GM18867 (cell line): ENCODE measurements around the gene RABGAP1.

Source experiments
- ATAC-seq: cut with Tn5 transposase; IDR thresholded peaks from one replicate; pipeline ENCODE4 v1.9.1; 2021; ENCODE audit warnings: mild to moderate bottlenecking, moderate library complexity; ENCODE audit not compliant: unreplicated experiment

RABGAP1 gene

DNA sequence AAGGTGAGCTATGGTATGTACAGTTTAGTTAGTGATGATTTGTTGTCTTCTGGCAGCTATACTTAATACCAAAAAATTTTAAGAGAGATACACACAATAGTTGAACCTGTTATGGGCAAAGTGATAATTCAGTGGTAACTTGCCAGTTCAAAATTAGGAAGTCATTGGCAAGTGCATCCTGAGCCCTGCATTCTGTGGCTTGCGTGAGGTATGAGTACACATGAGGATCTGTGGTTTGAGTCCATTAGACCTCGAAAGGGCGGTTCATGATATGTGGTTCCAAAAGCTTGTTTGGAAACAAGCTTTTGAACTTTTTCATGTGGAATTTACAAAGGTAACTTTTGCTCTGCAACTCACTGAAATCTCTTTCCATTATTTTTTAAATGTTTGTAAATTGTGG, 139.6 kb downstream of the RABGAP1 start:
- ATAC-seq: no peak

DNA sequence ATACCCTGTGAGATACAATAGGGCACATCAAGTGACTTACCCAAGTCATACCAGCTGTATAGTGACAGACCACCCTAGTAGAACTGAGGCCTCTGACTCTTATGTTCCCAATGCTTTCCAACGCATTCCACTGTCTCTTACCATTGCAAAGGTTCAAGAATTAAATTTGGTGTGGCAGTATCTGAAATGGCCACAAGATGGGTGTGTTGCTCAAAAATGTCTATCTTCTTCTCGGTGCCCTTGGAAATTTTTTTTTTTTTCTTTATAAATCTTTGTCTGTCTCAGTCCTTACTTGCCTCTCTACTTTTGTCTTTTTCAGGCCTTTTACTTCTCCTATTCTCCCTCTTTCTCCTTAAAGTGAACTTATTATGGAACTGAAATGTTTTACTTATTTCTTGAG, 141.0 kb downstream of the RABGAP1 start:
- no peak for ATAC-seq

DNA sequence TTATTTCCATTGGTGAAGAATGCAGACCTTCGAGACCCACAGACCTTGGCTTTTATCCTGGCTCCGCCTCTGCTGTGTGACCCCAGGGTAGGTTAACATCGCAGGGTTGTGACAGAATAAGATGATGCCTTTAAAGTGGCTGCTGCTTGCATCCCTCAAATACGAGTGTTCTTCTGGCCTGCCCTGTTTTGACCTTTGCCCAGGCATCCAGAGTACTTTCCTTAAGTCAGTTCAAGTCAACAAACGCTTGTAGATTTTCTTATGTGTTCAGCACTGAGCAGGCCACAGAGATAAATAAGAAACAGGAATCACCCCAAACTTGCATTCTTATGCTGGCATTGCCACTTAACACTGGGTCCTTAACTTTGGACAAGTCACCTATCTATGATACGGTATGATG, 142.9 kb downstream of the RABGAP1 start:
- ATAC-seq: no peak

DNA sequence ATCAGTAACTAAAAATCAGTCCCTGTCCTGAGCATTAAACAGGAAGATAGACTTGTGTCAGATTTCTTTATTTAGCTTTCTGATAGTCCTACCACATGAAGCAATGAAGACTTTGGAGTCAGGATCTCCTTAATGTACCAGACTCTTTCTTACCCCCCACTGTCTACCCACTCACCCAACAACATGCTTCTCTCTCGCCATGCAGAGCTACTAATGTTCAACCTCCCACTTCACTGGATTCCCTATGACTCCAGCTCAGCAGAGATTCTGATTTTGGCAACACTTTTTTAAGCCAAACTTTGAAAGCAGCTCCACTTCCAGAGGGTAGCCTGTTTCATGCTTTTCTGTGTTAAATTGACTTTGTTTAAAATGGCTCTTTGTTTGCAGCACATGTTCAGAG, 143.4 kb downstream of the RABGAP1 start:
- no peak for ATAC-seq

DNA sequence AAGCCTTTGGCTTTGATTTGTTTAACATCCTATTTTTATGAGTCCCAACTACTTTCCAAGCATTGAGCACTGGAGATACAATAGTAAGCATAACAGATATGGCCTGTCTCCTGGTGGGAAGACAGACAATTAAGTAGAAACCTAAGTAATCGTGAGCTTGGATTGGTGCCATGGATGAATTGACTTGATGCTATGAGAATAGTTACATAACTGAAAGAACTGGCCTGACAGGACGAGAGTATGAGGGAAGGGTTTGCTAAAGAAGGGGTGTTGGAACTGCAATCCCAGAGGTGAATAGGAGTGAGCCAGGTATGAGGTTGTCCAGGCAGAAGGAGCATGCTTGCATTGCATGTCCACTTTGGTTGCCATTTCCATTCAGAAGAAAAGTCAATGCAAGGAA, 145.1 kb downstream of the RABGAP1 start:
- no peak for ATAC-seq

DNA sequence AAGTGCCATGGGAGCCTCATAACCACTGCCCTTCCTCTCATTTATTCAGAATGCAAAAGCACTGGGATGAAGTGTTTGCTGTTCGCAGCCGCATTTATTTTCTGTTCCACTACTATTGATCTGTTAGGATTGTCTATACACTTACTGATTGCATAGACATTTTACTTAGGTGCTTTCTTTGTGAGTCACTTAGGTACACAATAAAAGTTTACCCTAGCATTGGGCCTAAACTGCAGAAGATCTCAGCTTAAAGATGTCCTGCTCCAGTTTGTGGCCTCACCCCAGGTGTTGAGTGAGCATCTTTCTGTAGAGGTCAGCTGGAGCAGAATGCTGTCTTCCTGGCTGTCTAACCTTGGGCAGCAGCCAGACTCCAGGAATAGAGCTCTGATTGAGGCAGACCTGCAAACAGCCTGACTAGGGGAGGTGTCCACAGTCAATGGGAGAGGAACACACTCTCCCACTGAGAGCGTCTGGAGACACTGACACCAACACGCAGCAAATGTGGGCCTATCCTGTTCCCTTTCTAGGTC, 146.6 kb downstream of the RABGAP1 start:
- no peak for ATAC-seq

DNA sequence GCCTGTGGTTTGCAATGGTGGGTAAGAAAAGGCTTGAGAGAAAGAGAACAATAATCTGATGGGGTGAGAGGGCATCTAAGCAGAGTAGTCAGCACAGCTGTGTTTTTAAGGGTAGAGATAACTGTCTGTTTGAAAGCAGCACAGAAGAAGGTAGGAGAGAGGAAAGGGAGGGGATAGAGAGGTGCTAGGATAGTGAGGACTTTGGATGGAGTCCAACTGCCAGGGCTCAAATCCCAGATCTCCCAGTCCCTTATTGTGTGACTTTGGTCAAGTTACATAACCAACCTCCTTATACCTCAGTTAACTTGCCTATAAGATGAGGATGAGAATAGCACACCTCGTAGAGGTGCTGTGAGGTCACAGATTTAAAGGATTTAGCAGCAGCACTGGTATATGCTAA, 148.2 kb downstream of the RABGAP1 start:
- no peak for ATAC-seq

DNA sequence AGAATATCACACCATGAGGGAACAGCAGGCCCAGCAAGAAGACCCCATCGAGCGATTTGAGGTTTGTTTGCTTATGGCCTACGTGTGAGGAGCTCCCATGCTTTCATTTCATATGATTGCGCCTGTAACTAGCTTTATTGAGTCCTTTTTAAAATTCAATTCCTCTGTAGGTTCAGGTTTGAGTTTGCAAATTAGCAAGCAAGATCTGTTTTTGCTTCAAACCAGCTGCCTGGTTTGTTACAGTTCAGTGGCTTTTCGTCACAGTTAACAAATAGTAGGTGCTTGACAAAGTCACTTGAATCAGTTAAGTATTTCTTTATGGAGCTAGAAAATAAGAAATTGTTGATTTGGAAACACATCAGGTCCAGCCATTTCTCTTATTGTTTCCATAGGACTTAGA, 149.0 kb downstream of the RABGAP1 start:
- ATAC-seq: no peak

DNA sequence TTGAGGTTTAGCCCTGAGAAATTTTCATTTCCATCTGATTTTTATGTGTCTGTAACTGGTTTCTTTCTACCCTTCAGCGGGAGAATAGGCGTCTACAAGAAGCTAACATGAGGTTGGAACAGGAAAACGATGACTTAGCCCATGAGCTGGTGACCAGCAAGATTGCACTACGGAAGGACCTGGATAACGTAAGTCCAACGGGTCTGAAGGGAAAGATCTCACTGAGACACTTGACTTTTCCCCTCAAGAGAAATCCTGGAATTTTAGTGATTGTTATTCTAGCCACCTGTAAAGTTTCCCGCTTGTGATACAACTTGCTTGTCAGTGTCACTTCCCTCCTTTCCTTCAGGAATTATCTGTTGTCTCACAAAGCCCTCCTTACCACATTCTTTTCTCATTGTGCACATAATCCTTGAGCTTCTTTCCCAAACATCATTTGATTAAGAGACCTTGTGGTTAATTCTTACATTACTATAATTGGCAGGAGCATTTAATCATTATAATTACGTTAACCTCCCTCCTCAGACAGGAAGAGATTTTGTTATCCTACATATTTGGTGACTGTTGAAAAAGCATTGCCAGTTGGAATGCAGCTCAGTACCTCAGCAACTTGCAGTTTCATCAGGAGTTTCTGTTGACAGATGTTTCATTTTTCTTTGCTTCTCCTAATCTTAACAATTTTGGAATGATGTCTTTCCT, 149.5 kb downstream of the RABGAP1 start:
- ATAC-seq: no peak

DNA sequence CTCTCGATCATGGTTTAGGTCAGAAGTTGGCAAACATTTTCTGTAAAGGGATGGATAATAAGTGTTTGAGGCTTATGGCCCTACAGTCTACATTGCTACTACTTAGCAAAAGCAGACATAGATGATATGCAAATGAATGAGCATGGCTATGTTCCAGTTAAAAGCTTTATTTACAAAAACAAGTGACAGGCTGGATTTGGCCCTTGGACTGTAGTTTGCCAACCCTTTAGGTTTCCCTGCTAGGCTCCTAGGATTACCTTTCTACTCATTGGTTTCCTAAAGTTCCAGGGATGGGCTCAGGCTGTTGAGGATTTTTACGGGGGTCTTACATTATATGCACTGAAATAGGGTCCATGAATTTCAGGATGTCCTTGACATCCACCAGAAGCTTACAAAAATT, 150.1 kb downstream of the RABGAP1 start:
- no peak for ATAC-seq

DNA sequence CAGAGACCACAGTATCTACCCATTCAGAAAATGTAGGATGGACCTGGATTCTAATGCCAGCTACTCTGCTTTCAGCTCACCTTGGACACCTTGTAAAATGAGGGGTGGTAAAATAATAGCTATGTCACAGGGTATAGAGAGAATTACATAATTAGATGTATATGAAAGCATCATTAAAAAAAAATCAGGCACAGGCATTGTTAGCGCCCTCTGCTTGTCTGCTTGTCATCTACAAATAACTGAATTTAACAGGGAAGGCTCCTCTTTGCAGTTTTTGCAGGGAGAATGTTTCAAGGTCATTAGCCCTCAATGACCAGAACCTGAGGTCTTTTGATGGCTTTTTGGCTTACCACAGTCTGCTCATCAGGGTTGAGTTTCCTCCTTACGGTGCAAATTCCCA, 150.6 kb downstream of the RABGAP1 start:
- no peak for ATAC-seq

DNA sequence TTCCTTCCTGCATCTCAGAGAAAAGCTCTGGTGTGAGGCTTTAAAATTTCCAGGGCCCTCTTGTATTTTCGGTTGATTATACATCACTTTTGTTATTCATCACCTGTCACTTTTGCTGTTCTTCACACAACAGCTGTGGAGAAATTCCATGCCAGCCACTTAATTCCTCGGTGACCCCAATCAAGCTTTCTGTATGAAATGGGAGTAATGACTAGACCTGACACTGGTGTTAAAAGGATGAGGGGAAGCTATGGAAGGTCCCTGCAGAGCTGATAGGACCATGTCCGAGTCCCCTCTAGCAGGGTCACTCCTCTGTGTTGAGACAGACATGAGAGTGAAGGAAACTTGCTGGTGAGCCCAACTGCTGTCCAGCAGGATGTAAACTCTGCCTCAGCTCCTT, 152.3 kb downstream of the RABGAP1 start:
- no peak for ATAC-seq

DNA sequence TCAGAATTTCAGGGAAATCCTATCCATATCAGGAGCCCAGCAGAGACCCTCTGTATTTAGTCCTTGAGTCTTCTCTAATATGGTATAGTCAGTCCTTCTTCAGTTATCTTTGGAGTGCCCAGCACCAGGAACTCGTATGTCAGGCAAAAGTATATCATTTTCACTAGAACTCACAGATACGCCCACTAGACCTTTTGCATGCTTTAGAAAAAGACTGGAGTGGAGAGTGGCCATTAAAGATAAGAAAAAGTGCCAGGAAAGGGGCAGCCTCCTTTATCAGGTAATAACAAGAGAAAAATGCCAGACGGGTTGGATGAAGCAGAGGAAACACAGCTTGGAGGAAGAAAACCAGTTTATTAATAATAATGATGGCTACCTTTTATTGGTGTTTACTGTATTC, 156.2 kb downstream of the RABGAP1 start:
- ATAC-seq: no peak

DNA sequence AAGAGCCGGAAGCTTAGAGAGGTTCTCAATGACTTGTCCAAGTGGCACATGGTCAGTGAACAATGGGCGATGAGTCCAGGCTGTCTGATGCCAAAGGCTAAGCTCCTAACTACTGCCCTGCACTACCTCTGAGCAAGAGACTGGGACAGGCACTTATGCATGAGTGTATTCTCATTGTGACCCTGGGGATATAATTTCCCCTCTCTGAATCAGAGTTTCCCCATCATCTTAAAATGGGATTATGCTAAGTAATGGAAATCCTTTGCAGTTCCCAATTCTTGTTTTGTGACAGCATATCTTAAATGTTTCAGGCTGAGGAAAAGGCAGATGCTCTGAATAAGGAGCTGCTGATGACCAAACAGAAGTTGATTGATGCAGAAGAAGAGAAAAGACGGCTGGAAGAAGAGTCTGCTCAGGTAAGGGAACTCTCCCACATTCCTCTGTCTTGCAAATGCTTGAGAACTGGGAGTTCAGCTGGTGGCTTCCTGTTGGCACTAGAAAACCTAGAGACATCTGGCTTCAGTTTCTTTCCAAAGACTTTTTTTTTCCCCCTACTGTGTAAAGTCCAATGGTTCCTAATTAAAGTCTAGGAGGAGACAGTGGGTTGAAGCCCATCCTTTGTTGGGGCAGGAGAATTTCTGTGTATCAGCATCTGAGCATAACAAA, 156.7 kb downstream of the RABGAP1 start:
- ATAC-seq: no peak

DNA sequence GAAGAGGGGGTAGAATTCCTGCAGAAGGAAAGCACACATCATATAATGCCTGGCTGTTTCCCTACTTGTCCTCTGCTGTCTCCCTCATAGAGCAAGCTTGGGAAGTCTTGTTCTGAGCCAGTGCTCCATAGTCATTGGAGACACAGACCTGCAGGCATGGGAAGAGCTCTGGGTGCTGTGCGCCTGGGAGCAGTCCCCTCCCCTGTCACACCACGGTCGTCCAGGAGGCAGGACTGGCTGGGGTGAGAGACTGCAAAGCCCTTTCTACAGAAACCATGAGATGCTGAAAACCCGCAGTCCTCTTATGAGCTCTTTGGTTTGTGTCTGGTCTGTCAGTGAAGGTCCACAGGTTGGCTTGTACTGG, 157.3 kb downstream of the RABGAP1 start:
- ATAC-seq: no peak

DNA sequence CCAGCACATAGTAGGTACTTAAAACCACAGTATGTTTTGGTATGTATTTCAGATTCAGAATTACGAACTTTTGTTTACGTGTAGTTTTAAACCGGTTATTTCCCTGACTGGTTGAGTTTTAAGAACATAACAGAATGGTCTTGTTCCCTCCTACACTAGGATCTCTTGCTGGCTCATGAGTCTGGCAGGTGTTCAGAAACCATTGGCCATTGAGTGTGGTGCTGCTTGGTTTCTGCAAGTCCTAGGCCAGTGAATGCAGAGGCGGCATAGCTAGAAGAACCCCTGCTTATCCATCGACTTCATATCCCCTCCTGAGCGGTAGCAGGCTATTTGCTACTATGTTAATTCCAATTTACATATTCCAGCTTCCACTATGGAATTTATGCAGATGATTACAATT, 158.2 kb downstream of the RABGAP1 start:
- ATAC-seq: no peak

DNA sequence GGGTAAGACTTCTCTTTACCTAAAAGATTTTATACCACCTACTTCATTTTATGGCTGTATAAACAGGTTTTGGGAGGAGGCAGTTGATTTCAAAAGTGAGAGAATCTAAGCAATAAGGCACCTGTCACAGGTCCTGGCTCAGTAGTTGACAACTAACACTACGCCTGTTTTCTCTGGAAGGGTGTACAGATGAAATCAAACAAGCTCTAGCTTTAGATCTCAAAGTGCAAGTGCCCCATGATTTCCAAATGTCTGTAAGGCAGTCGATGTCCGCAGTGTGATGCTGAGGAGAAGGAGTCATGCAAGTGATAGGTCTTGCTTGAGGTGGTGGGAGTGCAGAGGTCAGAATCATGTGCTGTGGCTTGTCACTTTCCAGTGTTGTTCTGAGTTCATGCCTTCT, 158.7 kb downstream of the RABGAP1 start:
- no peak for ATAC-seq

DNA sequence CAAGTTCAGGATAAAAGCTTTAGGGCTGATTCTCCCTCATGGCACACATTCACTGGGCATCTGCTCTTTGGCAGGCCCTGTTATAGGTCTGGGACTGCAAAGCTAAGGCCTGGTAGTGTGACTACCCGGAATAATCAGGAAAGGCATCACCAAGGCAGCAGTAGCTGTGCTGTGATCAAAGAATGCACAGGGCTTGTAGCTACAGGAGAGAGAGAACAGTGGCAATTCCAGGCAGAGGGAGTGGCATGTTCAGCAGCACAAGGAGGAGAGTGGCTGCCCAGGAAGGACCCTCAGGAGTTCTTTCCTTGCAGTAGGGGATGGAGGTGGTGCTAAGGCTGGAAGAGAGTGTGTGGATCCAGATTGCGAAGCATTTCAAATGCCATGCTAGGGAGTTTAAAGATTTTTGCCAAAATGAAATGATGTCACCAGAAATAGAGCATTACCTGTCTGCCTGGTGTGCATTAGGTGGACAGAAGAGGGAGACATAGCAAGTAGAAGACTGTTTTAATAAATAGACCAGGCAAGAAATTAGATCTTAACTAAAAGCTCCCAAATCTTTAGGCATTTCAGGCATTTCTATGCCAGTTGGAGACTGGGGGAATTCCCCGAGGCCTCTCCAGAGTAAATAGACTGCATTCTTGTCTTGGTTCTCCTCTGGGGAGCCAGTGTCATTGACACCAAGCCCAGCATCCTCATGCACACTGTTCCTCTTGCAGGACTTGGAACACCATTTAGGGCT, 161.7 kb downstream of the RABGAP1 start:
- no peak for ATAC-seq

DNA sequence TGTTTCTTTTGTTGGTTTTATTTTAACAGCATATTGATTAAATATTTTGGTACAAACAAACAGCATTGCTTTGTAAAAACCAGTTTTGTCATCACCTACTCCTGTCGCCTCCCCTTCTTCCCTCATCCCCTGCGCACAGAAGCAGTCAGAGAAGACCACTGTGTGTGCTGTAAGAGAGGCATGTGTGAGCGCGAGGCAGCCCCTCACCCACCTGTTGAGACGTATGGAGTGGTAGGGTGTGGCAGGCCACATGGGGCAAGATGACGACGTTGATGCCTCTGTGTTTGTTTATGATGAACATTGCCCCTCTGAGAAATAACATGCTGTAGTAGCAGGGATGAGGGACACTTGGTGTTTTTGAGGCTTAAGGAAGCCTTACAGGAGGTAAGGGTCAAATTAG, 164.0 kb downstream of the RABGAP1 start:
- ATAC-seq: no peak

DNA sequence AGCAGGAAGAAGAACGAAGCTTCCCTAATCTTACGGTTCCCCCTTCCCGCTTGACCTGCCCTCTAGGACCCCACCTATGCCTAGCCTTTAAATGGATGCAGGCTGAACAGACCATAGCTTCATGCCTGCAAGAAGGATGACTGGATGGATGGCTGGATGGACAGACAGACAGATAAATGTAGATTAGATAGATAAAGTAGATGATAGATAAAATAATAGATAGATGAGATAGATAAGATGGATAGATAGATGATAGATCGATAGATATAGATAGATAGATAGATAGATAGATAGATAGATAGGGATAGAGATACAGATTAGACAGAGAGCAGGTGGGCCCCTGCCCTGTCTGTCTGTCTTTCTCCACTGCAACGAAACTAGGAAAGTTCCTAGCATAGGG, 164.7 kb downstream of the RABGAP1 start:
- ATAC-seq: no peak

DNA sequence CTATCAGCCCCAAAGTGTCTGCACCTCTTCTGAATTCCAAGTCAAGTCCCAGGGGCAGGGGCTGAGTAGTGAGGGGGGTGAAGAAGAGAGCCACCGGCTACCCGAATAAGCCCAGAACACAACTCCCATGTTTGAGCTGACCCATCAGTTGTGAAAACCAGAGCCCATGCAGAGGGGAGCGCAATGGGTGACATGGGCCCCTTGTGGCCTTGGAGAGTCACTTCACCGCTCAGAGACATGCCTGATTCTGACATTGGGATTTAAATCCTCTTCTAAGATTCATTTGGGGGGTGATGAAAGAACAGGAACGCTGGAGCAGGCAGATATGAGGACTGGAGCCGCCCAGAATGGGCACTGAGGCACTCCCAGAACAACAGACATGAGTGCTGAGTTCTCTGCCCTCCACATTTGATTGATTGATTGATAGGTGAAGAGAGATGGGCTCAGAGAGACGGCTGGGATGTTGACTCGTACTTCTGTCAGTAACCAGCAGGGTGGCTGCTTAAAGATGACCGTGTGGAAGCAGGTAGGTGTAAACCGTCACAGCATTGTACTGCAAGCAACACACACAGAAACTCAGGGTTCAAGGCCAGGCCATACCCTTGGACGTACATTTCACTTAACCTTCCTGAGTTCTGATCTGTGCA, 166.9 kb downstream of the RABGAP1 start:
- ATAC-seq: no peak

DNA sequence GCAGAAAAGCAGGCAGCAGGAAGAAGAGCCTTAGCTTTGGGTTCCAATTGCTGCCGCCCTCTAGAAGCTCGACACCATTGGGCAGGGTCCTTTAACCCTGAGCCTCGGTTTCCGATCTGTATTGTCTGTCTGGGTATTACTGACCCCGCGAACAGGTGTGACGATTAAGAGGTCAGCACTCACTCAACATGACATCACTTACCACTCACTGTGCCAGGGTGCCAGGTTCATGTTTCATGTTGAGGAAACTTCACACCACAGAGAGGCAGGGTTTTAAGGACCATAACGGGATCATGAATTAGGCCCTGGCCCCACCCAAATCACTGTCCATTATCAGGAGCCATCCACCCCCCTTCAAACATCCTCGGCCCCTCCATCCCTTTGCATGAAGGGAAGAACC, 168.2 kb downstream of the RABGAP1 start:
- ATAC-seq: no peak
